Naive thymus-derived CD8-positive, alpha-beta T cell (primary cell): ENCODE data around the gene TMEM205. TPM values are rescaled to one million over a fixed set of nuclear protein-coding genes. Genes with fewer than 3 reads are reported as not detected.
"Not testable (repeated sequence)": the region's sequence is repeated elsewhere in the genome, so short reads cannot be mapped to it uniquely, and the experiment has no call there.

Experiments used
- ATAC-seq, 2 donors: fragments of 150-1000 bp; cut with Tn5 transposase in 1 of 2; sonication (Bioruptor Pico), chemical (Tn5 transposase) in 1 of 2; 1 replicate in 1 of 2; 2 replicates in 1 of 2; pipeline ENCODE4 v1.10.0; 2021; ENCODE audit warnings: mild to moderate bottlenecking in 2 of 2, moderate library complexity in 2 of 2
- POLR2A ChIA-PET: fragments of 350-600 bp; sonication (Branson Sonifier 250); formaldehyde crosslinking; loops from one replicate; lab custom pipeline; 2021; ENCODE audit warnings: antibody characterized with exemption; lab: Charles Lee
- DNase-seq, 10 donors: peaks; one replicate each; pipeline versions ENCODE4 v3.0.0 to v3.0.0-alpha.2; 2020 to 2022
- H3K27ac Mint-ChIP-seq, 10 donors: one replicate each; pipeline ENCODE4 v1.8.0; 2020 to 2022; ENCODE audit warnings: mild to moderate bottlenecking in 10 of 10, mixed read lengths in 10 of 10, moderate library complexity in 4 of 10, inconsistent platforms in 1 of 10
- H3K27me3 Mint-ChIP-seq, 5 donors: one replicate each; pipeline ENCODE4 v1.8.0; 2021 to 2022; ENCODE audit warnings: mixed read lengths in 5 of 5
- H3K36me3 Mint-ChIP-seq, 3 donors: one replicate each; pipeline ENCODE4 v1.8.0; 2020 to 2022; ENCODE audit warnings: mixed read lengths in 3 of 3, mild to moderate bottlenecking in 2 of 3, inconsistent platforms in 1 of 3
- H3K4me1 Mint-ChIP-seq, 4 donors: one replicate each; pipeline ENCODE4 v1.8.0; 2021 to 2022; ENCODE audit warnings: mixed read lengths in 4 of 4
- H3K4me3 Mint-ChIP-seq, 10 donors: one replicate each; pipeline ENCODE4 v1.8.0; 2020 to 2022; ENCODE audit warnings: mild to moderate bottlenecking in 10 of 10, mixed read lengths in 10 of 10, moderate library complexity in 6 of 10, inconsistent platforms in 1 of 10
- H3K9me3 Mint-ChIP-seq, 9 donors: one replicate each; pipeline ENCODE4 v1.8.0; 2020 to 2022; ENCODE audit warnings: mixed read lengths in 9 of 9, mild to moderate bottlenecking in 3 of 9, inconsistent platforms in 1 of 9, moderate library complexity in 1 of 9
- polyA plus RNA-seq, 3 donors: library from polyadenylated mRNA; unstranded; fragments of 300-500 nt; fragmentation: Illumina TruSeq; gene quantifications; one replicate each; pipeline ENCODE4 v1.2.3, GENCODE V29; 2021
- total RNA-seq, 8 experiments: library from RNA in 2 of 8; stranded (reverse) in 2 of 8; gene quantifications; one replicate each; pipeline ENCODE4 v1.2.3 and lab custom pipeline; 2021 to 2026

TMEM205 gene
- total and polyA plus RNA-seq, 5 experiments from 2014 or later, result 22.9 to 76.1 (median 56.6) TPM

DNA sequence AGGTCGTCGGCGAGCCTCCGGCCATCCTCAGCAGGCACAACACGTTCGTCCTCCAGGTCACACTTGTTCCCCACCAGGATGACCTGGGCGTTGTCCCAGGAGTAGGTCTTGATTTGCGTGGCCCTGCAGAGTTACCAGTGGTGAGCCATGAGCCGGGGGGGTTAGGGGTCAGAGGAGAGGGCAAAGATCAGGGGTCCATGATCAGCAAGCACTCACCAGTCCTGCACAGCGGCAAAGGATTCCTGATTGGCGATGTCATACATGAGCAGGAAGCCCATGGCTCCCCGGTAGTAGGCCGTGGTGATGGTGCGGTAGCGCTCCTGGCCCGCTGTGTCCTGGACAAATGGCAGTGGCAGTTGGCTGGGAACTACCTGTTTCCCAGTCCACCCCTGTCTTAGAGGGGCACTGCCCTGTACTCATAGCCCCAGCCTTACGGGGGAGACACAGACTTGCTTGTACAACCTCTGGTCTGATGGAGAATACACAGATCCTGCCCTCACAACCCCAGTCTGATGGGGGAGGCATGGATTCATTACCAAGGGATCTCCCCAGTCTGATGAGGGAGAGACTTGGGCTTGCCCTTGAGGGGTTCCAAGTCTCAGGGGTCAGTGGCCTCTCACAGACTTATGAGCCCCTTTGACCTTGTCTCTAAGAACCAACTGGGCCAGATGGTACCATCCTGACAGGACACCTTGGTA, 10.5 kb downstream of the TMEM205 start:
- peaks cover 4 to 27% (median 15%) of the 10 kb centered on the region in 3 donors for H3K36me3 Mint-ChIP-seq
- no peak for DNase-seq
- POLR2A ChIA-PET, result no interaction called here
- no peaks in the 10 kb centered on the region for H3K27me3 Mint-ChIP-seq
- H3K4me1 Mint-ChIP-seq, result peaks cover 5 to 28% (median 24%) of the 10 kb centered on the region in 4 donors
- H3K9me3 Mint-ChIP-seq, result no peaks in the 10 kb centered on the region
- no peak overlapping the region for H3K4me3 Mint-ChIP-seq
- H3K27ac Mint-ChIP-seq, result peak overlapping the region in 1 of 10 donors; percentile 34
- ATAC-seq, result no peak

DNA sequence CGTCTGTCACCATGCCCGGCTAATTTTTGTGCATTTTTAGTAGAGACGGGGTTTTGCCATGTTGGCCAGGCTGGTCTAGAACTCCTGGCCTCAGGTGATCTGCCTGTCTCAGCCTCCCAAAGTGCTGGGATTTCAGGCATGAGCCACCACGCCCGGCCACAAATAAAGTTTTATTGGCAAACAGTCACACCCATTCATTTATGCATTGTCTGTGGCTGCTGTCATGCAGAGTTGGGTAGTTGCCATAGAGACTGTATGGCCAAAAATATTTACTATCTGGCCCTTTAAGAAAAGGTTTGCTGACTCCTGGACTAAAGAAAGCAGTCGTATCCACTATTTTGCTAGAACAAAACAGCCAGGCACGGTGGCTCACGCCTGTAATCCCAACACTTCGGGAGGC, 12.2 kb downstream of the TMEM205 start:
- POLR2A ChIA-PET, DNase-seq, H3K27me3 Mint-ChIP-seq, ATAC-seq, H3K4me3 Mint-ChIP-seq, H3K9me3 Mint-ChIP-seq: not testable (repeated sequence)
- Mint-ChIP-seq H3K36me3 (peaks cover 4 to 27% (median 19%) of the 10 kb centered on the region in 3 donors), H3K4me1 (peaks cover 3 to 19% (median 18%) of the 10 kb centered on the region in 4 donors), H3K27ac (peak overlapping the region in 1 of 10 donors; percentile 31)

- no peaks in the 10 kb centered on the region for H3K9me3 Mint-ChIP-seq
- peaks cover 3 to 11% (median 9%) of the 10 kb centered on the region in 4 donors for H3K4me1 Mint-ChIP-seq
- H3K27me3 Mint-ChIP-seq, result no peaks in the 10 kb centered on the region
- DNase-seq, result no peak
- no peak for ATAC-seq
- H3K4me3 Mint-ChIP-seq, result no peak overlapping the region
- POLR2A ChIA-PET, result interaction anchor here (0.6 to 1.0 kb wide), 4 partner anchors 37 to 576 kb away, joined by 3 to 4 read pairs (median 3); no protein-coding TSS in a partner anchor
- H3K36me3 Mint-ChIP-seq, result peaks cover 4 to 27% (median 19%) of the 10 kb centered on the region in 3 donors
- no peak overlapping the region for H3K27ac Mint-ChIP-seq
Measured at GRCh38 chr19:11332822-11333221, 13.2 kb downstream of the TMEM205 start.

DNA sequence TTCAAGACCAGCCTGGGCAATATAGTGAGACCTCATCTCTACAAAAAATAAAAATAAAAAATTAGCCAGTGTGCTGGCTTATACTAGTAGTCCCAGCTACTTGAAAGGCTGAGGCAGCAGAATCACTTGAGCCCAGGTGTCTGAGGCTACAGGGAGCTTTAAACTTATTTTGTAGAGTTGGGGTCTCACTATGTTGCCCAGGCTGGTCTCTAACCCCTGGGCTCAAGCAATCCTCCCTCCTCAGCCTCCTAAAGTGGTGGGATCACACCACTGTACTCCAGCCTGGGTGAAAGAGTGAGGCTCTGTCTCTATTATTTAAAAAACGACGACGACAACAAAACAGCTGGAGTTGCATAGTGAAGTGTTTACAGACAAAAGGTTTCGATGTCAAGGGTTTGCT, 14.6 kb downstream of the TMEM205 start:
- peaks cover 4 to 26% (median 19%) of the 10 kb centered on the region in 3 donors for H3K36me3 Mint-ChIP-seq
- POLR2A ChIA-PET, result no interaction called here

DNA sequence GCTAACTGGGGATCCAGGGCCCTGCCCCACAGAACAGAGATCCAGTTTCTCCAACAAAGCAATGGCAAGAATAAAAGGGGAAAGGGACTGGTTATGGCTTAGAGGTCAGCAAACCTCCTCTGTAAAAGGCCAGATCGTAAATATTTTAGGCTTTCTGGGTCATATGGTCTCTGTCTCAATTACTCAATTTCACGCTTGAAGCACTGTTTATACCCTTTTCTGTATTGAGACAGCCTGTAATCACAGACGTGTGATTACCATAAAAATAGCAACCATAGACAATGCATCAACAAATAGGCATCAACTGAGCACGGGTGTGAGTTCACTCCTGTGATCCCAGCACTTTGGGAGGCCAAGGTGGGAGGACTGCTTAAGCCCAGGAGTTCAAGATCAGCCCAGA, 15.9 kb downstream of the TMEM205 start:
- Mint-ChIP-seq H3K27ac (no peak overlapping the region), H3K4me1 (peaks cover 0 to 3% (median 0%) of the 10 kb centered on the region in 4 donors), H3K9me3 (no peaks in the 10 kb centered on the region), H3K4me3 (no peak overlapping the region), H3K36me3 (peaks cover 0 to 16% (median 15%) of the 10 kb centered on the region in 3 donors), H3K27me3 (no peaks in the 10 kb centered on the region)
- DNase-seq, result no peak
- POLR2A ChIA-PET, result no interaction called here
- no peak for ATAC-seq

More for the DNA sequence above, 14.6 kb downstream of the TMEM205 start:
- no peak overlapping the region for H3K4me3 Mint-ChIP-seq
- H3K9me3 Mint-ChIP-seq, result no peaks in the 10 kb centered on the region
- no peaks in the 10 kb centered on the region for H3K27me3 Mint-ChIP-seq
- no peak for ATAC-seq
- H3K27ac Mint-ChIP-seq, result no peak overlapping the region
- no peak for DNase-seq
- no peaks in the 10 kb centered on the region for H3K4me1 Mint-ChIP-seq

GRCh38 chr19:11325544-11325943, 20.5 kb downstream of the TMEM205 start:
- H3K27me3 Mint-ChIP-seq, result peaks cover 0 to 17% (median 5%) of the 10 kb centered on the region in 5 donors
- no peak for ATAC-seq
- H3K4me3 Mint-ChIP-seq, result no peak overlapping the region
- peaks cover 0 to 4% (median 3%) of the 10 kb centered on the region in 3 donors for H3K36me3 Mint-ChIP-seq
- no peaks in the 10 kb centered on the region for H3K9me3 Mint-ChIP-seq
- H3K27ac Mint-ChIP-seq, result no peak overlapping the region
- no peak for DNase-seq
- POLR2A ChIA-PET, result no interaction called here
- peaks cover 8 to 41% (median 17%) of the 10 kb centered on the region in 4 donors for H3K4me1 Mint-ChIP-seq

DNA sequence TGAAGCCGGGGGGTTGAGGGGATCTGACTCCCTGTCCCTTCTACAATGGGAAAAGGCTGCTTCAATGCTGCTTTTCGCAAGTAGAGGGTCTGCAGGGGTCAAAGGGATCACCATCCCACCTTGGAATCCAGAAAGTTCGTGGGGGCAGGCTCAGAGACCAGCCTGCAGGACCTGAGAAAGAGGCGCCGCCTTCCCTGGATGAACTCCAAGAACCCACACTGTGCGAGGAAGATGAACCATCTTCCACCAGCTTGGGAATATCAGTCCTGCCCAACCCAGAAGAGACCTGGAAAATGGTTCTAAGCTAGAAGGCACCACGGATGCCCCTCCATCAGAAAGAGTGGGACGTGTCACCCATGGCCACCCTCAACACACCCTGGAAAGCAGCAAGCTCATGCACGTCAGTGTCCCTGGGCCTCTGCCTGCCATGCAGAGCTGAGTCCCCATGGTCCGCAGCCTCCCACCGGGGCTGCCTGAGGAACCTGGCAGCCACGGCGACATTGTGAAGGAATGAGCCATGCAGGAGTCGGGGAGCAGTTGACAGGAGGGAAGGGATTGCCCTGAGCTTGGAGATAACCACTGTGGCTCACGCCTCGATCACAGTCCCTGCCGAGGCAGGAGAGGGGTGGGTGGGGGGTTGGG, 21.2 kb downstream of the TMEM205 start:
- H3K27me3 Mint-ChIP-seq, result peaks cover 0 to 22% (median 8%) of the 10 kb centered on the region in 5 donors
- peak overlapping the region in 1 of 10 donors; percentile 18 for H3K4me3 Mint-ChIP-seq
- no peaks in the 10 kb centered on the region for H3K9me3 Mint-ChIP-seq

GRCh38 chr19:11324079-11324661, 21.9 kb downstream of the TMEM205 start:
- peaks cover 0 to 3% (median 0%) of the 10 kb centered on the region in 3 donors for H3K36me3 Mint-ChIP-seq

More for the DNA sequence above, 21.2 kb downstream of the TMEM205 start:
- Mint-ChIP-seq H3K27ac (peak overlapping the region in 3 of 10 donors; percentile 56 to 83 (median 70)), H3K4me1 (peaks cover 8 to 42% (median 17%) of the 10 kb centered on the region in 4 donors), H3K36me3 (peaks cover 0 to 3% (median 0%) of the 10 kb centered on the region in 3 donors)
- DNase-seq (no peak), ATAC-seq (no peak)
- POLR2A ChIA-PET, result interaction anchor here (0.6 to 1.2 kb wide), 3 partner anchors 19 to 55 kb away, joined by 3 to 7 read pairs (median 3); partner anchors contain the start of gene SWSAP1

GRCh38 chr19:11323601-11324078, 22.4 kb downstream of the TMEM205 start:
- POLR2A ChIA-PET, result interaction anchor here (0.7 to 1.7 kb wide), 3 partner anchors 51 to 183 kb away, joined by 4 to 7 read pairs (median 4); partner anchors contain the start of gene SWSAP1
- peak overlapping the region in 6 of 10 donors; percentile 18 to 84 (median 74) for H3K27ac Mint-ChIP-seq
- peaks cover 8 to 45% (median 17%) of the 10 kb centered on the region in 4 donors for H3K4me1 Mint-ChIP-seq
- peaks cover 0 to 22% (median 8%) of the 10 kb centered on the region in 5 donors for H3K27me3 Mint-ChIP-seq
- H3K36me3 Mint-ChIP-seq, result peaks cover 0 to 3% (median 0%) of the 10 kb centered on the region in 3 donors
- no peaks in the 10 kb centered on the region for H3K9me3 Mint-ChIP-seq
- no peak for ATAC-seq
- DNase-seq, result no peak
- peak overlapping the region in 7 of 10 donors; percentile 33 to 77 (median 69) for H3K4me3 Mint-ChIP-seq

More at GRCh38 chr19:11324079-11324661, 21.9 kb downstream of the TMEM205 start:
- H3K4me1 Mint-ChIP-seq, result peaks cover 8 to 42% (median 17%) of the 10 kb centered on the region in 4 donors
- POLR2A ChIA-PET, result interaction anchor here (0.5 to 1.7 kb wide), 5 partner anchors 20 to 184 kb away, joined by 3 to 7 read pairs (median 4); partner anchors contain the start of gene SWSAP1
- peak overlapping the region in 9 of 10 donors; percentile 17 to 84 (median 70) for H3K27ac Mint-ChIP-seq
- peak; percentile 67 to 73 for ATAC-seq
- DNase-seq, result peak in 3 of 10 donors; percentile 16 to 32 (median 22)
- peaks cover 0 to 22% (median 8%) of the 10 kb centered on the region in 5 donors for H3K27me3 Mint-ChIP-seq
- H3K9me3 Mint-ChIP-seq, result no peaks in the 10 kb centered on the region
- H3K4me3 Mint-ChIP-seq, result peak overlapping the region in 8 of 10 donors; percentile 33 to 77 (median 62)

DNA sequence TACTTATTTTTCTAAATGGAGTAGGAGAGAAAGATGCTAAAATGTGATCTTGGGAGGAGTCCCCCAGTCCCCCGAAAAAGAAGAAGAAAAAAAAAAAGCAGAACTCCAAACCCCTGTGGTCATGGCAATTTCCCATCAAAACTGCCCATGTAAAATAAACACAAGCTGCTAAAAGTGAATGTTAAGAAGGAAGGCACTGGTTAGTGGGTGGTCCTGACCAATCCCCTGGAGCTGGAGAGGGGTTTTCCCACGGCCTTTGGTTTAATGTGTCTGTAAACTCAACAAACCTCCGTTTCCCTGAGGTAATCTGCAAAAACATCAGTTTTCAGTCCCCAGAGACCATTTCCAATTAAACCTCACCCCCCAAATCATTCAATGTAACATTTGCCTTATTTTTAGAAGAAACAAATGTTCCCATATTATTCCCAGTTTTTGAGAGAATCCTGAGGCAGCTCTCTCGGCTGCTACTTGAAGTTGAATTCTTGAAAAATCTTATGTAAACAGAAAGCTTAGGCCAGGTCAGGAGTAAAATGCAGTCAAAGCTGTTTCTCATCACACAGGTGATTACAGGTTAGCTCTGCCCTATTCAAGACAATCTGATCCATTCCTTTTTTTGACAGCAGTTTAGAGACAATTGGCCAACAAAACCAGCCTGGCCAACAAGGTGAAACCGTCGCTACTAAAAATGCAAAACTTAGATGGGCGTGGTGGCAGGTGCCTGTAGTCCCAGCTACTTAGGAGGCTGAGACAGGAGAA, 23.6 kb downstream of the TMEM205 start:
- Mint-ChIP-seq H3K27me3 (peaks cover 1 to 29% (median 12%) of the 10 kb centered on the region in 5 donors), H3K4me1 (peaks cover 8 to 54% (median 17%) of the 10 kb centered on the region in 4 donors), H3K36me3 (peaks cover 0 to 3% (median 0%) of the 10 kb centered on the region in 3 donors), H3K9me3 (no peaks in the 10 kb centered on the region), H3K27ac (no peak overlapping the region), H3K4me3 (no peak overlapping the region)
- POLR2A ChIA-PET, result interaction anchor here (1.7 kb wide), 1 partner anchor 58 kb away, joined by 4 read pairs; no protein-coding TSS in a partner anchor
- DNase-seq (no peak), ATAC-seq (no peak)
